ENCODE measurements around the gene PRKCD. TPM values are rescaled to one million over a fixed set of nuclear protein-coding genes. Genes with fewer than 3 reads are reported as not detected.
A peak's percentile ranks its signal among the peaks of the same experiment; 100 is the strongest.

Gene PRKCD
- total RNA-seq, 1 donor from 2014 or later, result 78.4 TPM

GRCh38 chr3:53229171-53229570 lies 68.2 kb downstream of the PRKCD start:
- H3K4me1 ChIP-seq, result no peaks in the 10 kb centered on the region
- no peak overlapping the region for H3K27ac ChIP-seq
- H3K27me3 ChIP-seq, result no peaks in the 10 kb centered on the region
- H3K36me3 ChIP-seq, result peaks cover 99% of the 10 kb centered on the region
- ATAC-seq (no peak), DNase-seq (peak; percentile 32)
- intact Hi-C loops (cut with DNase I), result no loop called here
- H3K9me3 ChIP-seq, result no peaks in the 10 kb centered on the region
- H3K4me3 ChIP-seq, result no peak overlapping the region
- TF ChIP-seq, protein P1, sequence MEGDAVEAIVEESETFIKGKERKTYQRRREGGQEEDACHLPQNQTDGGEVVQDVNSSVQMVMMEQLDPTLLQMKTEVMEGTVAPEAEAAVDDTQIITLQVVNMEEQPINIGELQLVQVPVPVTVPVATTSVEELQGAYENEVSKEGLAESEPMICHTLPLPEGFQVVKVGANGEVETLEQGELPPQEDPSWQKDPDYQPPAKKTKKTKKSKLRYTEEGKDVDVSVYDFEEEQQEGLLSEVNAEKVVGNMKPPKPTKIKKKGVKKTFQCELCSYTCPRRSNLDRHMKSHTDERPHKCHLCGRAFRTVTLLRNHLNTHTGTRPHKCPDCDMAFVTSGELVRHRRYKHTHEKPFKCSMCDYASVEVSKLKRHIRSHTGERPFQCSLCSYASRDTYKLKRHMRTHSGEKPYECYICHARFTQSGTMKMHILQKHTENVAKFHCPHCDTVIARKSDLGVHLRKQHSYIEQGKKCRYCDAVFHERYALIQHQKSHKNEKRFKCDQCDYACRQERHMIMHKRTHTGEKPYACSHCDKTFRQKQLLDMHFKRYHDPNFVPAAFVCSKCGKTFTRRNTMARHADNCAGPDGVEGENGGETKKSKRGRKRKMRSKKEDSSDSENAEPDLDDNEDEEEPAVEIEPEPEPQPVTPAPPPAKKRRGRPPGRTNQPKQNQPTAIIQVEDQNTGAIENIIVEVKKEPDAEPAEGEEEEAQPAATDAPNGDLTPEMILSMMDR (IDR thresholded peaks at IDR 0.05), result no peak

DNA sequence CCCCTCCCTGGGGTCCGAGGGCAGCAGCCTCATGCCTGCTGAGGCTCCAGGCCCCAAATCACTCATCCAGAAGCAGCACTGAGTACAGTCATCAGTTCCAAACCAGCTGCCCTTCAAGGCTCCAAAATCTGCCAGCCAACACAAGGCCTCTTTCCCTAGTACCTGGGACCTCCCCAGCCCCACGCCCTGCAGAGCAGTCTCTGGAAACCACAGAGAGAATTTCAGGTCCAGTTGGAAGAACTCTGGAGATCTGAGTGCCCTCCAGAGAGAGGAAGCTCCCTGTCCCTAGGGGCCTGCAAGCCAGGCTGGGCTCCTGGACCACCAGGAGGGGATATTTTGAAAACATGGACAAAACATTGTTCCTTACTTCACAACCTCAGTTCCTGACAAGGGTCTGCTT lies 68.6 kb downstream of the PRKCD start:
- Histone ChIP-seq H3K4me1 (no peaks in the 10 kb centered on the region), H3K36me3 (peaks cover 99% of the 10 kb centered on the region), H3K27ac (no peak overlapping the region), H3K4me3 (no peak overlapping the region), H3K27me3 (no peaks in the 10 kb centered on the region), H3K9me3 (no peaks in the 10 kb centered on the region)
- DNase-seq (no peak), ATAC-seq (no peak)
- TF ChIP-seq, protein P1 (IDR thresholded peaks at IDR 0.05), result no peak
- intact Hi-C loops (cut with DNase I), result no loop called here

DNA sequence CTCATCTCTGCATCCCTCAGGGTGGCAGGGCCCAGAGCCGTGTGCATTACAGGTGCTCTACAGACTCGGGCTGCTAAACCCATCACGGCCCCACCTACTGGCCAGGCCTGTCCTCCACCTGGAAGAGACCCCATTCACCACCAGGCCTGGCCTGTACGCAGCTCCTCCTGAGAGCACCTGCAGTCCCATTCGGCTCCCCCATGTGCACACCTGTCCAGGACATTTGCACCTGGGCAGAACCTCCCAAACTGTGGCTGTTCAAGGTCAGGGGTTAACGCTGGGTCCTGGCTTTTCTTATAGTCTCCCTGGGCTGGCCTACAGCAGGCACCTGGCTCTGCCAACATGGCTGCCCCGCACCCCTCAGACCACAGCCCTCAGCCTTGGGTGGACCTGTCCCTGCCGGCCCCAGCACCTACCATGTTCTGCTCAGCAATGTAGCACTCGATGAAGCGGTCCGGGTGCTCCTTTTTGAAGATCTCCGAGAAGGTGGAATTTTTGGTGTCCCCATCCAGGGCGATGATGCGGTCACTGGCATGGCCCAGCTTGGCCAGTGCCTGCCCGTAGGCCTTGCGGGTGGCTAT lies 69.1 kb downstream of the PRKCD start:
- ATAC-seq (no peak), DNase-seq (peak; percentile 47)
- Histone ChIP-seq H3K9me3 (no peaks in the 10 kb centered on the region), H3K27ac (no peak overlapping the region), H3K4me3 (no peak overlapping the region), H3K36me3 (peaks cover 98% of the 10 kb centered on the region), H3K4me1 (no peaks in the 10 kb centered on the region), H3K27me3 (no peaks in the 10 kb centered on the region)
- intact Hi-C loops (cut with DNase I), result no loop called here
- TF ChIP-seq, protein P1 (IDR thresholded peaks at IDR 0.05), result no peak

- DNase-seq (peak; percentile 23), ATAC-seq (no peak)
- Histone ChIP-seq H3K36me3 (peaks cover 91% of the 10 kb centered on the region), H3K27me3 (no peaks in the 10 kb centered on the region), H3K4me1 (peaks cover under 1% of the 10 kb centered on the region), H3K9me3 (no peaks in the 10 kb centered on the region), H3K4me3 (no peak overlapping the region), H3K27ac (no peak overlapping the region)
- TF ChIP-seq, protein P1 (IDR thresholded peaks at IDR 0.05), result no peak
- intact Hi-C loops (cut with DNase I), result no loop called here
These were observed 69.8 kb downstream of the PRKCD start for GRCh38 chr3:53230789-53231188.

GRCh38 chr3:53231532-53232511 lies 70.8 kb downstream of the PRKCD start:
- intact Hi-C loops (cut with DNase I), result no loop called here
- Histone ChIP-seq H3K4me1 (peaks cover 11% of the 10 kb centered on the region), H3K4me3 (no peak overlapping the region), H3K27me3 (no peaks in the 10 kb centered on the region), H3K27ac (no peak overlapping the region), H3K36me3 (peaks cover 86% of the 10 kb centered on the region), H3K9me3 (no peaks in the 10 kb centered on the region)
- DNase-seq, result peak; percentile 44
- ATAC-seq, result no peak
- TF ChIP-seq, protein P1 (IDR thresholded peaks at IDR 0.05), result no peak
